Measurements from ENCODE around the gene FBXL14.
A peak's percentile ranks its signal among the peaks of the same experiment; 100 is the strongest.

The FBXL14 gene

DNA sequence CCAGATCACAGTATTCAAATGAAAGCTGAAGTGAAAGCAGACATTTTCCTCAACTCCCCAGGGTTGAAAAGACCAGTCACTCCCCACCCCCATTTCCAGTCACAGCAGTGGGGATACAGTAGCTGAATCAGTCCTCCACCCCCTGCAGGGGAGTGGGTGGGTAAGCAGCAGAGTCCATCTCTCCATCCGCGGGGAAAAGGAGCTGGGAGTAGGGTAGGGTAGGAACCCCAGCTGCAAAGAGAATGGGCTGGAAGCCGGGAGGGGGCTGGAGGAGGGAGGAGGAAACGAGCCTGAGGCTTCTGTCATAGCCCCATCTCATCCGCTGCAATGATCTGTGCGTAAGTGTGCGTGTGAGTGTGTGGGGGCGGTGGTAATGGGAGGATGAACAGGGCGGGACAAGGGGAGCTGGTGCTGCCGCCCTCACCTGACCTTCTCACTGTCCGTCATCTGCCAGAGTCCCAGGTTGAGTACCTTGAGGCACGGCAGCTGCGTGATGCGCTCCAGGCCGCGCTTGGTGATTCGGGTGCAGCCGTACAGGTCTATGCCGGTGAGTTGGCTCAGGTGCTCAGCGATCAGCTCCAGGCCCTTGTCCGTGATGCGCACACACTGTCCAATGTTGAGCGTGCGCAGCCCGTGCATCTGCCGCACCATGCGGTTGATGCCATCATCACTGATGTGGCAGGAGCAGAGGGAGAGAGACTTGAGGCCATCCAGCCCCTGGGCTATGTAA, 1.8 kb downstream of the FBXL14 start:
- DNase-seq, result peak; percentile 48 to 62

DNA sequence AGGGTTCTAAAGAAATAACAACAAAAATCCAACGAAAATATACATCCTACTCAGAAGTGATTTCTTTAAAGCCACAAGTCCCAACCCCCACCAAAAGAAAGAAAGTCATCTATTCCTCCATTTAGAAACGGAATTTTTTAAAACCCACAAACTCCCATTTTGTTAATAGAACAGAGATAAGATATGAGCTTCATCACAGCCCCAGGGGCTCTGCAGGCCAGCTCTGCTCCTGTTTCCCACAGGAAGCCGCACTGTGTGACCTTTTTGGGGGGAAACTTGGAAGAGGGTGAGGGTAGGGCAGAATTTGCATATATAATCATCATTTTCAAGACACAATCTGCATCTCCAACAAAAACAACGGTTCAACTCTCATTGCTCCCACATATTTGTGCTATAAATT, 2.8 kb downstream of the FBXL14 start:
- DNase-seq, result no peak

DNA sequence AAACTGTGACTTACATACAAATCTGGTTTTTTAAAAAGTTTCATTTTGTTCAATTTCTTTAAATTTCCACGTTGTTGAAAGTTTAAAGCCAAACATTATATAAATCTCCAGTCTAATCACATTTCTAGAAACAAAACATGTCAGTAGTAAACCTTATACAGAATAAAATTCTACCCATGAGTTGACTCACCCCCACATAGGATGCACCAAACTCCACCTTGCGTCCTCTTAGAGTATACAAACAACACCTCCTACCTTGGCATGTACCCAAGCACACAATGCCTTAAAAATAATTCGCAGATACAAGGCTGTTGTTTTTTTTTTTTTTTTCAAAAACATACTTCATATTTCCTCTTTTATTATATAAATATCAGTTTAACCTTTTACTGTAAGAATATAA, 3.3 kb downstream of the FBXL14 start:
- no peak for DNase-seq

GRCh38 chr12:1590221-1590979, 4.0 kb downstream of the FBXL14 start:
- DNase-seq, result no peak

GRCh38 chr12:1588575-1588947, 5.8 kb downstream of the FBXL14 start:
- DNase-seq, result no peak

- DNase-seq, result no peak
Measured at GRCh38 chr12:1587927-1588574, 6.3 kb downstream of the FBXL14 start.

GRCh38 chr12:1584326-1584725, 10.1 kb downstream of the FBXL14 start:
- no peak for DNase-seq

- peak; percentile 76 to 77 for DNase-seq
Measured at GRCh38 chr12:1583421-1584078, 10.8 kb downstream of the FBXL14 start.

DNA sequence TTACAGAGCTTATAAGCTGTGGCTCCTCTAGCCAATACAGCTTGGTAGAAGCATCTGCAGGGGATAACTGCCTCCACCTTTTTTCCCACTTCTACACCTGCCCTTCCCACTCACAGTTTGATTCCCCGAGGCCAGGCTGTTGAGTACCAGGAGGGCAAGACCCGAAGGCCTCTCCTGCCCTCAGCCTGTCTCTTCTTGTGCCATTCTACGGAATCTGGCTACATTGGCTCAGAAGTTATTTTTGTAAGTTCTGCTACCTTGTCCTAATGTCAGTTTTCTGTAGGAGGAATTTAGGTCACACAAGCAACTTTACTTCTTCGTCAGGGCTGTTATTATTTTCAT, 11.7 kb downstream of the FBXL14 start:
- no peak for DNase-seq

GRCh38 chr12:1581973-1582708, 12.2 kb downstream of the FBXL14 start:
- no peak for DNase-seq

GRCh38 chr12:1580526-1580925, 13.9 kb downstream of the FBXL14 start:
- DNase-seq, result no peak

DNA sequence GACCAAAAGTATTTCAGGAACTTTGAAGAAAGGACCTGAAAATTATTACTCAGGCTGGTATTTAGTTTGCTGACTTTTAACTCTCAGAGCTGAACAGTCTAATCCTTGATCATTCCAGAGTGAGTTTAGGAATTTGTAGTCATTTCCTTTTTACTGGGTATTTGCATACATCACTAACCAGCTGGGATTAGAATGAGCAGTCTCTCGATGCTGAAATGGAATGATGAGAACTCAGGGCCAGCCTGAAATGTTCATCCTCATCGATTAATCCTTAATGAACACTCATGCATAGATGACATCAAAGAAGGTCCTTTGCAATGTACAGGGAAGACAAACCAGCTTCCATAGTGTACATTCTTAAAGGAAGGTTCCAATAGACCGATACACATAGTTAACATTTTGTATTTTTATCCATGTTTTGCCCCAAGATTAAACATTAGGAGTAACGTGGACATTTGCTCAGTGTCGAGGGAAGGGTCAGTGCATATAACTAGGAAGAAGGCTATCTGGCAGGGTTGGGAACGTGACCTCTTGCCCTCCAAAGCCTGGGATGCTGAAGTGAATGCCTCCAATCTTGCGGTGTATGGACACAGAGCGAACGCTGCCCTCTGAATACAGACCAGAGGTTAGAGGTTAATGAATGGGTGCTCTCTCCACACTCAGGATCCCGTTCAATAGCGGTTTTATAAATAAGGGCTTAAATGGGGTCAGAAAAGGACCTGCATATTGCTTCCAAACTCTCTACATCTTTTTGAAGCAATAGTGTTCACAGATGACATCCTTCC, 14.5 kb downstream of the FBXL14 start:
- no peak for DNase-seq

GRCh38 chr12:1576410-1577241, 17.8 kb downstream of the FBXL14 start:
- DNase-seq, result no peak

GRCh38 chr12:1575408-1576401, 18.7 kb downstream of the FBXL14 start:
- DNase-seq, result no peak

DNA sequence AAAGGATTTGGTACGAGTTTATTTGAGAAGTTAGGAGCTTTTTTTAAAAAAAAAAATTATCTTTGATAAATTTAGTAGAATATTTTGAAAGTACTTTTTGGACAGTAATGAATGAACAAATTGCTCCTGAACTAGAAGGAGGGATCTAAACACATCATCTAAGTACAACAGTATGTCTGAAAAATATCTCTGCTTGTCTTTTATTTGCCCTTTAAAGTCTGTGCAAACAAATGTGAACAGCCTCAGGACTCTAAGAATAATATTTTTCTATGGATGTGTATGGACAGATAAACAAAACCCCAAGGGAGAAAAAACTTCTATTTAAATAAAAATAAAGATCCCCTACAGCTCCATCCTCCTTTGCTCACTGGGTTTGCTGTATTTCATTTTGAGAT, 19.5 kb downstream of the FBXL14 start:
- no peak for DNase-seq

DNA sequence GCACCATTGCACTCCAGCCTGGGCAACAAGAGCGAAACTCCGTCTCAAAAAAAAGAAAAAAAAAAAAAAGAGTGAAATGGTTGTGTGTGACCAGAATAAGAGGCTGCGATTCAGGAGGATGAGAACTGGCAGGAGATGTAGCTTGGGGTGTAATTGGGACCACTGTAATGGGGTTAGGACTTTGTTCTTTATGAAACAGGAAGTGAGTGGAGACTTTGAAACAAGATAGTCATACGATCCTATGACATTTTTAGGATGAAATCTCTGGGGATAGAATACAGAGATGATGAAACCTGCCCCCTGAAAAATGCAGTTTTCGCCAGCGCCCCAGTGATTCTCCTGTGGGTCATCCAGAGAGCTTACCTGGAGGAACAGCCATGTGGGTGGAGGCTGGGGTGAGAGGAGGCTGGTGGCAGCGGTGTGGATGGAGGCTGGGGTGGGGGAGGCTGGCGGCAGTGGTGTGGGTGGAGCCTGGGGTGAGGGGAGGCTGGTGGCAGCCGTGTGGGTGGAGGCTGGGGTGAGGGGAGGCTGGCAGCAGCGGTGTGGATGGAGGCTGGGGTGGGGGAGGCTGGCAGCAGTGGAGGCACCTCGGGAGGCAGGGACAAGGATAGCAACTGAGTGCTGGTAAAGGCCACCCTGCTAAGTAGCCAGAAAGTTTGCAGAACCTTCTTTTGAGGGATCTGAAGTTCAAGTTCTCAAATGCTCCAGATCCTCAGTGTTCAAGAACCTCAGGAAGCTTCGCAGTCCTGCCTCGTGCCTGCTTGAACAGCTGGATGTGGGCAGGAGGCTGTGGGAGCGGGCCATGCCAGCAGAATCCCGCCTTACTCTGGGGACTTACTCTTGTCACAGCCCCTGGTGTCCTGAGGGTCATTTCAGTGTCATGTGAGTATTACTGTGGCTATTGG, 20.2 kb downstream of the FBXL14 start:
- no peak for DNase-seq

DNA sequence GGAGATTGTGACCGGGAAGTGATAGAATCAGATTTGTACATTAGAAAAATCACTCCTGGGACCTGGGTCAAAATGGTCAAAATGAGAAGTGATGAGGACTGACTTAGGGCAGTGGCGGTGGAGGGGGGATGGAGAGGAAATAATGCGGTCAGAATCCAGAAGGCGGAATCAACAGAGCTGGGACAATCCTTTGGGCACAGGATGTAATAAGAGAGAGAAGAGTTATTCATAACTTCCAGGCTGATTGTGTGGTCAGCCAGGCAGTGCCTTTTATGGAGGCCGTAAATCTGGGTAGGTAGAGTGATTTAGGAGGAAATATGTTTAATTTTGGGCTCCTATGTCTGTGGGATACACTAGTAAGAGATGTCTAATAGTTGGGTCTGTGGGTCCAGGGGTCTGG, 21.6 kb downstream of the FBXL14 start:
- DNase-seq, result no peak

DNA sequence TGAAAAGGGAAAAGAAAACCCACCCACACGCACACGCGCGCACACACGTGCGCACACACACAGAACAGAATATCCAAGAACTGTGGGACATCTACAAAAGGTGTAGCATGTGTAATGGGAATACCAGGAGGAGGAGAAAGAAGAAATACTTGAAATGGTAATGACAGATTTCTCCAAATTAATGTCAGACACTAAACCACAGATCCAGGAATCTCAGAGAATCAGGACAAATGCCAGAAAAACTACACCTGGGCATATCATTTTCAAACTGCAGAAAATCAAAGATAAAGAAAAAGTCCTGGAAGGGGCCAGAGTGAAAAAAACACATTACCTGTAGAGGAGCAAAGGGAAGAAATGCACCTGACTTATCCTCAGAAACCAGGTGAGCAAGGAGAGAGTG, 26.5 kb downstream of the FBXL14 start:
- DNase-seq, result no peak

All from AML-193 (cell line).